Measurements from ENCODE around the gene HINT3.

DNA sequence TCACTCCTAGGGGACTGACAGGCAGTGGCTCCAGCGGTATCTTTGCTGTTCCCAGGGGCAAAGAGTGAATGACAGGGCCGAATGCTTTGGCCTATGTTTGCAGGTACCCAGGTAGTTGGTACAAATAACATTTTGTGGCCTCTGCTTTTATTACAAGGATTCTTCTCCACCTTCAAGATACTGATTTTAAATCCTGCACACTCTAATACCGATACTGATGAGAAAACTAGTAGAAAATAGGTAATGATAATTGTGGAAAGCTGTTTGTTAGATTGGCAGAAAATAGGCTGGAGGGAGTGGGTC, 772 bp downstream of the HINT3 start:
- TF ChIP-seq CTCF (conservative IDR thresholded peaks at IDR 0.05), result no peak
- no peak for TF ChIP-seq EZH2 (IDR thresholded peaks at IDR 0.05; ENCODE audit: low read depth)

Data from PC-9 (cell line).